OCI-LY3 (cell line): ENCODE measurements around the gene ABCB6.

Experiments used
- H2AFZ ChIP-seq: fragments of 200-600, 300-600 bp; shearing (Covaris generic); 2 replicates; pipeline ENCODE4 v1.6.0; 2014; ENCODE audit warnings: antibody characterized with exemption, low read depth, low read length
- H3K27ac ChIP-seq: fragments of 200-600, 300-600 bp; sonication (generic); 2 replicates; pipeline ENCODE4 v1.5.1; 2014; ENCODE audit warnings: mild to moderate bottlenecking, low read length, moderate library complexity, mixed read lengths
- H3K27me3 ChIP-seq: fragments of 200-600, 300-600 bp; sonication (generic); 2 replicates; pipeline ENCODE4 v1.6.1; 2014; ENCODE audit warnings: low read depth, low read length, mixed read lengths
- H3K36me3 ChIP-seq: fragments of 200-600, 300-600 bp; sonication (generic); replicated peaks from 2 replicates; pipeline ENCODE3; 2014; ENCODE audit warnings: low read depth, low read length, mixed read lengths
- H3K4me1 ChIP-seq: fragments of 300-600, 200-600 bp; sonication (generic); 2 replicates; pipeline ENCODE4 v1.6.1; 2014; ENCODE audit warnings: low read length, mixed read lengths
- H3K4me2 ChIP-seq: fragments of 200-600, 300-600 bp; sonication (generic); 2 replicates; pipeline ENCODE4 v1.6.1; 2014; ENCODE audit warnings: low read length, mixed read lengths
- H3K4me3 ChIP-seq: fragments of 300-600, 200-600 bp; sonication (generic); 2 replicates; pipeline ENCODE4 v1.5.1; 2014; ENCODE audit warnings: antibody characterized with exemption, mild to moderate bottlenecking, low read length, moderate library complexity
- H3K79me2 ChIP-seq: fragments of 300-600, 200-600 bp; shearing (Covaris generic); 2 replicates; pipeline ENCODE4 v1.6.1; 2014; ENCODE audit warnings: mild to moderate bottlenecking, low read length, mixed read lengths
- H3K9ac ChIP-seq: fragments of 300-600, 200-600 bp; shearing (Covaris generic); 2 replicates; pipeline ENCODE4 v1.6.0; 2014; ENCODE audit warnings: mild to moderate bottlenecking, low read length, moderate library complexity
- H3K9me3 ChIP-seq: fragments of 200-600, 300-600 bp; shearing (Covaris generic); 2 replicates; pipeline ENCODE4 v1.6.1; 2014; ENCODE audit warnings: low read length, mixed read lengths; ENCODE audit not compliant: insufficient read depth
- H4K20me1 ChIP-seq: fragments of 200-600, 300-600 bp; sonication (generic); 2 replicates; pipeline ENCODE4 v1.6.1; 2016; ENCODE audit warnings: low read length, mixed read lengths; ENCODE audit not compliant: insufficient read depth
- CTCF ChIP-seq: fragments of 200-600, 300-600 bp; sonication (generic); IDR thresholded peaks from 2 replicates; pipeline ENCODE4 v1.5.1; 2014; ENCODE audit warnings: antibody characterized with exemption, low read length, low read depth
- EZH2phosphoT487 ChIP-seq: fragments of 200-600 bp; shearing (Covaris generic); IDR thresholded peaks from 2 replicates; pipeline ENCODE4 v1.6.1; 2018; ENCODE audit warnings: antibody characterized with exemption, mixed run types, low read depth

The ABCB6 gene

GRCh38 chr2:219168526-219168925 lies 50.2 kb downstream of the ABCB6 start:
- Histone ChIP-seq H3K9me3 (no peaks in the 10 kb centered on the region), H3K79me2 (no peaks in the 10 kb centered on the region), H3K4me3 (no peak overlapping the region), H3K36me3 (no peaks in the 10 kb centered on the region), H3K27me3 (no peaks in the 10 kb centered on the region), H2AFZ (no peak overlapping the region), H3K4me1 (no peaks in the 10 kb centered on the region), H4K20me1 (no peaks in the 10 kb centered on the region), H3K4me2 (no peak overlapping the region), H3K9ac (no peak overlapping the region), H3K27ac (no peak overlapping the region)
- TF ChIP-seq EZH2phosphoT487 (no peak), CTCF (no peak)

- no peaks in the 10 kb centered on the region for H3K4me1 ChIP-seq
- H3K9me3 ChIP-seq, result no peaks in the 10 kb centered on the region
- no peaks in the 10 kb centered on the region for H4K20me1 ChIP-seq
- H3K79me2 ChIP-seq, result no peaks in the 10 kb centered on the region
- no peaks in the 10 kb centered on the region for H3K36me3 ChIP-seq
- no peak overlapping the region for H3K4me3 ChIP-seq
- no peak overlapping the region for H2AFZ ChIP-seq
- no peak overlapping the region for H3K9ac ChIP-seq
- H3K27me3 ChIP-seq, result no peaks in the 10 kb centered on the region
- H3K27ac ChIP-seq, result no peak overlapping the region
- no peak for TF ChIP-seq CTCF
- TF ChIP-seq EZH2phosphoT487, result no peak
- no peak overlapping the region for H3K4me2 ChIP-seq
Measured at GRCh38 chr2:219167997-219168396, 50.8 kb downstream of the ABCB6 start.

- Histone ChIP-seq H3K9me3 (no peaks in the 10 kb centered on the region), H3K27ac (no peak overlapping the region), H2AFZ (no peak overlapping the region), H3K4me1 (peaks cover 4% of the 10 kb centered on the region; the same call in 1 of the 2 replicates), H3K4me3 (no peak overlapping the region), H3K79me2 (no peaks in the 10 kb centered on the region), H4K20me1 (no peaks in the 10 kb centered on the region), H3K9ac (no peak overlapping the region), H3K27me3 (no peaks in the 10 kb centered on the region), H3K4me2 (no peak overlapping the region), H3K36me3 (no peaks in the 10 kb centered on the region)
- TF ChIP-seq EZH2phosphoT487, result no peak
- no peak for TF ChIP-seq CTCF
Measured at GRCh38 chr2:219165058-219165911, 53.5 kb downstream of the ABCB6 start.

DNA sequence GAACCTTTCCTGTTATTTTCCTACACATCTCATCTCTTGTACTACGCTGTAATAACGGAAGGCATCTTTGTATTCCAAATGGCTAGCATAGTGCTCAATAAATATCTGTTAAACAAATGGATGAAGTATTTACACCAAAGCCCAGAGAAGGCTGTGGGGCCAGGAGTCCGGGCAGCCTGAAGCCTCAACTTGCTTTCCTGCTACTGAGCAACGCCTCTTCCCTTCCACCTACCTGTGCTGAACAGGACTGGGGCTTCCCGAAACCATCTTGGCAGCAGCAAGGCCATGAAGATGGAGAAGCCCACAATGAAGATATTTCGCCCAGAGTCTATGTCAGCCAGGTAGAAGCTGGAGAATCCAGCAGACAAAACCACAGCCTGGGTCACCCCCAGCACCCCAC lies 55.6 kb downstream of the ABCB6 start:
- Histone ChIP-seq H2AFZ (no peak overlapping the region), H3K4me1 (peaks cover 4% of the 10 kb centered on the region; the same call in 1 of the 2 replicates), H3K27me3 (no peaks in the 10 kb centered on the region), H3K79me2 (no peaks in the 10 kb centered on the region), H3K9me3 (no peaks in the 10 kb centered on the region), H3K4me2 (no peak overlapping the region), H3K36me3 (no peaks in the 10 kb centered on the region), H3K4me3 (no peak overlapping the region), H4K20me1 (no peaks in the 10 kb centered on the region), H3K9ac (no peak overlapping the region), H3K27ac (no peak overlapping the region)
- TF ChIP-seq CTCF, result no peak
- no peak for TF ChIP-seq EZH2phosphoT487
